Right cardiac atrium (tissue), 5 donors: ENCODE results near the gene MAP3K10. TPM values are rescaled to one million over a fixed set of nuclear protein-coding genes. Genes with fewer than 3 reads are reported as not detected.

Experiments used
- polyA plus RNA-seq: library from polyadenylated mRNA; stranded (reverse); fragments of 200-250 nt; gene quantifications from one replicate; pipeline ENCODE4 v1.2.3, GENCODE V29; 2013
- total RNA-seq, 4 donors: library from RNA; stranded (reverse); fragmentation: NEBNext Ultra II Directional; extraction: Animal tissue kit (Norgen Biotek cat#: 25700); gene quantifications; one replicate each; pipeline ENCODE4 v1.2.1, GENCODE V29; 2021
- donor health status: healthy with polysubstance abuse.
- donor health status: DM: no; HTN: yes; CAD: no.
- donor health status: DM: no; HTN: no; CAD: no.
- donor health status: DM: no; HTN: yes; CAD: no; lungs with severe emphysema.
- donor health status: DM: yes; HTN: yes; CAD: no.

MAP3K10 gene
- total and polyA plus RNA-seq, 5 donors: 16.9 to 25.3 (median 20.4) TPM

Other genes starting within 250 kb of the MAP3K10 start
- gene PSMC4, start 220.3 kb upstream of the MAP3K10 start, total RNA-seq: 10 to 100 TPM; 66.7 to 82.3 (median 70.6) TPM
- 73.6 TPM for gene PSMC4, start 220.3 kb upstream of the MAP3K10 start, polyA plus RNA-seq
- 10 to 100 TPM in 1 of 4 donors, 1 to 10 TPM in 3; 5.8 to 10.8 (median 9.0) TPM for gene ZNF546, start 194.4 kb upstream of the MAP3K10 start, total RNA-seq
- gene ZNF546, start 194.4 kb upstream of the MAP3K10 start, polyA plus RNA-seq: 4.4 TPM
- 10 to 100 TPM; 29.5 to 35.2 (median 30.9) TPM for gene ZNF780B, start 135.2 kb upstream of the MAP3K10 start, total RNA-seq
- 15.3 TPM for gene ZNF780B, start 135.2 kb upstream of the MAP3K10 start, polyA plus RNA-seq
- gene ZNF780A, start 100.5 kb upstream of the MAP3K10 start, total RNA-seq: 10 to 100 TPM; 12.1 to 18.5 (median 13.8) TPM
- 10.2 TPM for gene ZNF780A, start 100.5 kb upstream of the MAP3K10 start, polyA plus RNA-seq
- not detected for gene TTC9B, start 27.0 kb downstream of the MAP3K10 start, total RNA-seq
- gene TTC9B, start 27.0 kb downstream of the MAP3K10 start, polyA plus RNA-seq: 0.11 TPM
- gene CCNP, start 35.3 kb downstream of the MAP3K10 start, total RNA-seq: under 1 TPM; 0.23 to 0.41 (median 0.30) TPM
- 0.25 TPM for gene CCNP, start 35.3 kb downstream of the MAP3K10 start, polyA plus RNA-seq
- 100 to 1,000 TPM; 119 to 131 (median 125) TPM for gene AKT2, start 93.9 kb downstream of the MAP3K10 start, total RNA-seq
- 94.9 TPM for gene AKT2, start 93.9 kb downstream of the MAP3K10 start, polyA plus RNA-seq
- gene C19orf47, start 157.0 kb downstream of the MAP3K10 start, total RNA-seq: 100 to 1,000 TPM; 116 to 170 (median 144) TPM
- gene C19orf47, start 157.0 kb downstream of the MAP3K10 start, polyA plus RNA-seq: 194 TPM
- gene PLD3, start 157.3 kb downstream of the MAP3K10 start, total RNA-seq: 100 to 1,000 TPM; 197 to 235 (median 223) TPM
- 180 TPM for gene PLD3, start 157.3 kb downstream of the MAP3K10 start, polyA plus RNA-seq
- under 1 TPM in 1 of 4 donors, not detected in 3; 0.11 TPM for gene HIPK4, start 198.8 kb downstream of the MAP3K10 start, total RNA-seq
- gene HIPK4, start 198.8 kb downstream of the MAP3K10 start, polyA plus RNA-seq: 0.05 TPM
- gene PRX, start 222.0 kb downstream of the MAP3K10 start, total RNA-seq: 1 to 10 TPM; 3.2 to 7.1 (median 4.8) TPM
- gene PRX, start 222.0 kb downstream of the MAP3K10 start, polyA plus RNA-seq: 5.7 TPM
- 10 to 100 TPM in 2 of 4 donors, 1 to 10 TPM in 2; 8.9 to 14.4 (median 9.7) TPM for gene SERTAD1, start 234.6 kb downstream of the MAP3K10 start, total RNA-seq
- gene SERTAD1, start 234.6 kb downstream of the MAP3K10 start, polyA plus RNA-seq: 18.4 TPM